ENCODE measurements around the gene ELF3.
"Not testable (repeated sequence)": the region's sequence is repeated elsewhere in the genome, so short reads cannot be mapped to it uniquely, and the experiment has no call there.

ELF3 gene

GRCh38 chr1:202009326-202010179 lies 834 bp upstream of the ELF3 start:
- peak; percentile 76 for DNase-seq

DNA sequence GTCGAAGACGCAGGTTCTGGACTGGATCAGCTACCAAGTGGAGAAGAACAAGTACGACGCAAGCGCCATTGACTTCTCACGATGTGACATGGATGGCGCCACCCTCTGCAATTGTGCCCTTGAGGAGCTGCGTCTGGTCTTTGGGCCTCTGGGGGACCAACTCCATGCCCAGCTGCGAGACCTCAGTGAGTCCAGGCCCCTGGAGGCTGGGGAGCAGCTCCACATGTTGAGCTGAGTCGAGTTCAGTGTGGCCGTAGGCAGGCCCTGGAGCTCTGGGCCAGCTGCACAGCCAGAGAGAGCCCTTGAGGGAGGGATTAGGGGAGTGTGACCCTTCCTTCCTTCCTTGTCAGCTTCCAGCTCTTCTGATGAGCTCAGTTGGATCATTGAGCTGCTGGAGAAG lies 1.6 kb downstream of the ELF3 start:
- no peak for DNase-seq

DNA sequence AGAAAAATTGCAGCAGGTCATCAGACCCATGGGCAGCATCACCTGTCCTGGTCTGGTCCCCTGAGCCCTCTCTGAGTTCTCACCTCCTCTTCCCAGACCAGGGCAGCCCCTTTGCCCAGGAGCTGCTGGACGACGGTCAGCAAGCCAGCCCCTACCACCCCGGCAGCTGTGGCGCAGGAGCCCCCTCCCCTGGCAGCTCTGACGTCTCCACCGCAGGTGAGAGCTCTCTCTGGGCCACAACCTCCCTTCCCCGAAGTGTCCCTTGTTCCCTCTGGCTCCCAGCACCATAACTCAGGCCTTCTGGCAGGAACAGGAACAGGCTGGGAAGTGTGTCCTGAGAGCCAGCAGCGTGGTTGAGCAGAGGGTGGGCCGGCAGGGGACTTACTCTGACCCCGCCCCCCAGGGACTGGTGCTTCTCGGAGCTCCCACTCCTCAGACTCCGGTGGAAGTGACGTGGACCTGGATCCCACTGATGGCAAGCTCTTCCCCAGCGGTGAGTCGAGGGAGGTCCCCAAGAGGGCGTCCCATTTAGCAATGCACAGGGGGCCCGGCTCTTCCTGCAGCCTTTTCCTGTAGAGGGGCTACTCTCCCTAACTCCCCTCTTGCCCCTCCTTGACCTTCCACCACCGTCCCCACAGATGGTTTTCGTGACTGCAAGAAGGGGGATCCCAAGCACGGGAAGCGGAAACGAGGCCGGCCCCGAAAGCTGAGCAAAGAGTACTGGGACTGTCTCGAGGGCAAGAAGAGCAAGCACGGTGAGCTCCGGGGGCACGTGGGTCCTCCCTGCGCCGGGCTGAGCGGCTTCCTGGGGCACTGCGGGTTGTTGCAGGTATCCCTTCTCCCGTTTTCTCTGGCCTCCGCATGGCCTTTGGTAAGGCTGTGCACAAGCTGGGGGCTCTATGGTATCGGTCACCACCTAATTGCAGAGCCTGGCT lies 2.4 kb downstream of the ELF3 start:
- no peak for DNase-seq

- no peak for DNase-seq
Observed at GRCh38 chr1:202013603-202014002, 3.2 kb downstream of the ELF3 start.

DNA sequence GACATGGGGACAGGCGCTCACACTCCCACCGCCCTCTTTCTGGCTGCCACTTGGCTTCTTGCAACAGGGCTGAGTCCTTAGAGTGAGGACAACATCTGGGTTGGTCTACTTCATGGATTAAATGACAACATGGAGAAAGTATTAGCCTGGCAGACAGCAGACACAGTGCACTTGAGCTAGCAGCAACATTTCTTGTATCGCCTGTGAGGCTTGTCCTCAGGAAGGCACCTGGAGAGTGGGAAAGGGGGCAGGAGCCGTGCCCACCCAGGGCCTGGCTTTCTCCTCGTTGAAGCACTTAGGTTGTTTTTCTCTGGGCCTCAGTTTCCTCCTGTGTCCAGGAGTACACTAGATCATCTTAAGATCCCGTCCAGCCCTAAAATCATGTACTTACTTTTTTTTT lies 3.7 kb downstream of the ELF3 start:
- DNase-seq, result no peak

GRCh38 chr1:202014915-202015661 lies 4.7 kb downstream of the ELF3 start:
- no peak for DNase-seq

DNA sequence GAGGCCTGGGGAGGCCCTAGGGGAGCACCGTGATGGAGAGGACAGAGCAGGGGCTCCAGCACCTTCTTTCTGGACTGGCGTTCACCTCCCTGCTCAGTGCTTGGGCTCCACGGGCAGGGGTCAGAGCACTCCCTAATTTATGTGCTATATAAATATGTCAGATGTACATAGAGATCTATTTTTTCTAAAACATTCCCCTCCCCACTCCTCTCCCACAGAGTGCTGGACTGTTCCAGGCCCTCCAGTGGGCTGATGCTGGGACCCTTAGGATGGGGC lies 5.2 kb downstream of the ELF3 start:
- no peak for DNase-seq

- DNase-seq, result no peak
Observed at GRCh38 chr1:202016022-202016810, 5.8 kb downstream of the ELF3 start.

DNA sequence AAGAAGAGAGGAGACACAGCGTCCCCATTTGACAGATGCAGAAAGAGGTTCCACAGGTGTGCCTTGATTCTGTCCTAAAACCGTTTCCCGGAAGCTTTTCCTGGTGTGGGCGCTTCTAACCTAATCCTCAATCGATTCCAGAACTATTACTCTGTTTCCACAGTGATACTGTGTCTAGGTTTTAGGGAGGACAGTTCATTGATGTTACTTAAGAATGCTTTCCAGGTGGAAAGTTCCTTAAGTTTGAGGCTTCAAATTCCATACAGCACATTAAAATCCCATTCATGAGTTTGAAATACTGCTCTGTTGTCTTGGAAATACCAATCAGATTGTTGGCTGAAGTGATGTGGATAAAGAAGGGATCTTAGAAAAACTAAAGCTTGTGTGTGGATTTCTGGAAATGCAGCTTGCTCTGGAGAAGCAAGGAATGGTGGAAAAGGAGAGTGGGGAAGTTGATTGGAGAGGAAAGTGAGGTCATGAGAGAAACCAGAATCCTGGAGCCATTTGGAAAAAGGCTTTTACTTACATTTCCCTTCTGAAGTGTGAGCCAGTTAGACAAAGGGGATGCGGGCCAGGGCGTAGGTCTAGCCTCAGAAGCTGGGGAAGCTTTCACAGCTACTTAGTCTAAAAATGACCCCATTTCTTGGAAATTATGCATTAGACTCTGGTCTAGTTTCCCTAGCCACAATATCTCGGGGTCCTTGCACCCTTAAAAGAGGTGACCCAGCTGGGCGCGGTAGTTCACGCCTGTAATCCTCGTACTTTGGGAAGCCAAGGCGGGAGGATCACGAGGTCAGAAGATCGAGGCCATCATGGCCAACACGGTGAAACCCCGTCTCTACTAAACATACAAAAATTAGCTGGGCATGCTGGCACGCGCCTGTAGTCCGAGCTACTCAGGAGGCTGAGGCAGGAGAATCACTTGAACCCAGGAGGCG lies 6.7 kb downstream of the ELF3 start:
- no peak for DNase-seq

DNA sequence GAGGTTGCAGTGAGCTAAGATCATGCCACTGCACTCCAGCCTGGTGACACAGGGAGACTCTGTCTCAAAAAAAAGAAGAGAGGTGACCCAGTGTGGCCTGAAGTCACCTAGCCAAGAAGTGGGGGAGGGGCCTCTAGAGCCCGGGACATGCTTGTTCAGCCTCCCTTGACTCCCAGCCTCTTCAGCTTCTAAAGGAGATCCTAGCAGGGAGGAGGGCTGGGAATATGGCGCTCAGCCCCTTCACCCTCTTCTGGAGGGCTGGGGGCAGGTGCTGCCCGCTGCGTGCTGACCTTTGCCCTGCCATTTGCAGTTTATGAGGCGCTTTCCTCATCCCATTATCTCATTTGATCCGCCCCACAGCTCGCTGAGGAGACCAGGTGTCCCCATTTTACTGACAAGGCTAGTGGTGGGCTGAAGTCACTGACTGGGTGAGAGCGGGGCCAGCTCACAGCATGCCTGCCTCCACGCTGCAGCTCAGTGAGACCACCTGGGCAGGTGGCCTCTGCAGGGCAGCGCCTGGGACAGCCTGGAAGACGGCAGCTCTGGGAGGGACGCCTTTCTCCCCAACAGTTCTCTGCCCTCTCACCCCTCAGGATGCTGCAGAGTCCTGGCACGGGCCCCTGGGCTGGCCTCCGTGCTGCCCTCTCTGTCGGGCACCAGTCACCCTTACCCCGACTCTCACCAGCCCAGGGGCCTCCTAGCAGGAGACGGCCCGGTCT lies 7.5 kb downstream of the ELF3 start:
- no peak for DNase-seq

- DNase-seq, result no peak
Observed at GRCh38 chr1:202018468-202019234, 8.3 kb downstream of the ELF3 start.

- DNase-seq, result not testable (repeated sequence)
Observed at GRCh38 chr1:202019235-202019558, 8.8 kb downstream of the ELF3 start.

DNA sequence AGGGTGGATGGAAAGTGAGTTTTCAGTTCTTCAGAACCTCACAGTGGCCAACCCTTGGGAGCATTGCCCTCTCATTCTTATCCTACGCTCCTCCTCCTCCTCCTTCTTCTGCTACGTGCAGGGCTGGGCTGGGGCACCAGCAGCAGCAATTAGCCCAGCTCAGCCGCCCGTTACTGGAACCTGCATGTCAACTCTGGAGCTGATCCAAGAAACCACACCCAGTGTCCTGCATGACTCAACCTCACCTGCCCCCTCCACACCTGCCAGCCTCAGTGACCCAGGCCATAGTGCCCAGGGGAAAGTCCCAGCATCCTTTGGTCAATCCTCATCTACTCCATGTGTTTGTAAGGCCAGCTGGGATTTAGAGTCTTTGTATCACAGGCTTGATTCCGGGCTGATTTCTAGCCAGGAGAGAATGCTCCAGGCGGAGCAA lies 12.6 kb downstream of the ELF3 start:
- no peak for DNase-seq

DNA sequence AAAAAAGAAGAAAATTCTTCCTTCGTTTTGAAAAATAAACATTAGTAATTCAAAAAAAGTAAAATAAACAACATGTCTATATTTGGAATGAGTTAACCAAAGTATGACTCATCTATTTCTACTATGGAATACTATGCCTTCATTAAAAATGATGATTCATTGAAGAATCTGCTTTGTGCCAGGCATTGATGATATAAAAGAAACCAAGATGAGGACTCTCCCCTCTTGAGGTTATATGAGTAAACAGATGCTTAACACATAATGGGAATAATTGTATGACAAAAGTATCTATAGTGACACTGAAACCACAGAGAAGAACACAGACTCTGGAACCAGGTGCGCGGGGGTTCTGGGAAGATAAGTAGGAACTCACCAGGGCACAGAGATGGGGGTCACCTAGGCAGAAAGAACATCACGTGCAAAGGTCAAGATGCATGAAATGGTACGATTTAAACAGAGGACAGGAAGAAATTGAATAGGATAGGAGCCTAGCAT lies 18.8 kb downstream of the ELF3 start:
- peak; percentile 28 for DNase-seq

DNA sequence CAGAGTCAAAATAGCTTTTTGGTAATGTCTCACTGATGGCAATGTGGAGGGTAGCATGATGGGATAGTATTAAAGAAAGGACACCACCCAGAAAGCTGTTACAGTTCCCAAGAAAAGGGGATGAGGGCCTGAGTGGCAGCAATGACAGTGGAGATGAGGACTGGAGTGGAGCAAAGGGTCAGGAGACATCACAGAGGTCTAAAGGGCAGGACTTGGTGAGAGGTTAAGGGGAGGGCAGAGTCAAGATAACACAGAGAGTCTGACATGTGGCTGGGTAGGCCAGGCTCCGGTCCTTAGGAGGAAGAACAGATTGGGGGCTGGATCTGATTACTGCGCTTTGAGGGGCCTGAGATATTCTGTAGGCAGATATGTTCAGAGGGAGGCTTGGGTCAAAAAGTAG lies 19.3 kb downstream of the ELF3 start:
- DNase-seq, result no peak

DNA sequence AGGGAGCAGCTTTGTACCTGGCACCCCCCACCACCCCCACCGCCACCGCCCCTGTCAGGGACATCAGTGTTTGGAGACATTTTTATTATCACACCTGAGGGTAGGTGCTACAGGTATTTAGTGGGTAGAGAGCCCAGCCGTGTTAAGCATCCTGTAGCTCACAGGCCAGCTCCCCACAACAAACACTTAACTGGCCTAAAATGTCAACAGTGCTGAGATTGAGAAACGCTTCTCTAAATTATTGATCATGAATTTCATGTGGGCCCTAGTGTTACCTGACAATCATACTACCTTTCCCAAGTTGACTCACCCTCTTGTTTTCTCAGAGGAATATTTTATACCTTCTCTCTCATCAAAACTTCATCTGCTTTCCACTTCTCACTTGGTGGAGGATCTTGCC lies 21.4 kb downstream of the ELF3 start:
- DNase-seq, result no peak

- no peak for DNase-seq
Observed at GRCh38 chr1:202034149-202034682, 23.8 kb downstream of the ELF3 start.

GRCh38 chr1:202034683-202035462 lies 24.5 kb downstream of the ELF3 start:
- peak; percentile 99 for DNase-seq
